SU-DHL-6 (cell line): ENCODE measurements around the gene ADAM21.

ENCODE experiments used
- EZH2phosphoT487 ChIP-seq: fragments of 200-600 bp; sonication (generic), shearing (Covaris generic); conservative IDR thresholded peaks from 2 replicates; pipeline ENCODE4 v1.6.1; 2018; ENCODE audit warnings: mild to moderate bottlenecking, antibody characterized with exemption, low read length, moderate library complexity, mixed read lengths
- TF ChIP-seq, protein P1 (sequence below): fragments of 200-600 bp; sonication (generic); IDR thresholded peaks from one replicate; pipeline ENCODE4 v1.5.1; 2017; ENCODE audit warnings: antibody characterized with exemption, mild to moderate bottlenecking, low read length, moderate library complexity; ENCODE audit not compliant: insufficient read depth, poor library complexity, severe bottlenecking

DNA sequence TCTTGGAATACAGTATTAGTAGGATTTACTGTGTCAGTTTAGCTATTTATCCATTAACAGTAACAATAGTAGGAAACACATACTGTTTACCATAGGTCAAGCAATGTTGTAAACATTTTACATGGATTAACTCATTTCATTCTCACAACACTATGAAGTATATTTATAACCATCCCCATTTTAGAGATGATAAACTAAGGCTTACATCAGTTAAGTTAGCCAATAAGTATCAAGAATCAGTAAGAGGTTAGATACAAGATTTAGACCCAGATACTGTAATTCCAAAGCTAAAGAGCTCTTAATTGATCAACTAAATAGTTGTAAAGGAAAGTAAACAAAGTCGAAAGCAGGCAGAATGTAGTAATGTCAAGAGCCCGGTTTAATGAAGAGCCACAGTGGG is 36.2 kb upstream of the ADAM21 start:
- TF ChIP-seq, protein P1, sequence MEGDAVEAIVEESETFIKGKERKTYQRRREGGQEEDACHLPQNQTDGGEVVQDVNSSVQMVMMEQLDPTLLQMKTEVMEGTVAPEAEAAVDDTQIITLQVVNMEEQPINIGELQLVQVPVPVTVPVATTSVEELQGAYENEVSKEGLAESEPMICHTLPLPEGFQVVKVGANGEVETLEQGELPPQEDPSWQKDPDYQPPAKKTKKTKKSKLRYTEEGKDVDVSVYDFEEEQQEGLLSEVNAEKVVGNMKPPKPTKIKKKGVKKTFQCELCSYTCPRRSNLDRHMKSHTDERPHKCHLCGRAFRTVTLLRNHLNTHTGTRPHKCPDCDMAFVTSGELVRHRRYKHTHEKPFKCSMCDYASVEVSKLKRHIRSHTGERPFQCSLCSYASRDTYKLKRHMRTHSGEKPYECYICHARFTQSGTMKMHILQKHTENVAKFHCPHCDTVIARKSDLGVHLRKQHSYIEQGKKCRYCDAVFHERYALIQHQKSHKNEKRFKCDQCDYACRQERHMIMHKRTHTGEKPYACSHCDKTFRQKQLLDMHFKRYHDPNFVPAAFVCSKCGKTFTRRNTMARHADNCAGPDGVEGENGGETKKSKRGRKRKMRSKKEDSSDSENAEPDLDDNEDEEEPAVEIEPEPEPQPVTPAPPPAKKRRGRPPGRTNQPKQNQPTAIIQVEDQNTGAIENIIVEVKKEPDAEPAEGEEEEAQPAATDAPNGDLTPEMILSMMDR = no peak
- no peak for TF ChIP-seq EZH2phosphoT487
